G401 (cell line): ENCODE measurements around the gene COL20A1. TPM values are rescaled to one million over a fixed set of nuclear protein-coding genes. Genes with fewer than 3 reads are reported as not detected.
A peak's percentile ranks its signal among the peaks of the same experiment; 100 is the strongest.
"Not testable (repeated sequence)": the region's sequence is repeated elsewhere in the genome, so short reads cannot be mapped to it uniquely, and the experiment has no call there.

Experiments
- DNase-seq: peaks from one replicate; pipeline ENCODE4 v3.0.0-alpha.2; 2015; ENCODE audit warnings: low spot score
- in situ Hi-C: cut with HindIII; loops from 2 replicates; pipeline ENCODE4 v1.10.0; 2016; ENCODE audit warnings: low sequenced_read_pairs, mixed read lengths
- total RNA-seq: library from RNA; depleted of rRNA; stranded (reverse); fragments of >200 nt; shearing (Covaris generic); gene quantifications from 2 replicates; pipeline ENCODE4 v1.2.3, GENCODE V29; 2014

The COL20A1 gene
- total RNA-seq, 1 experiment from 2014 or later: not detected

DNA sequence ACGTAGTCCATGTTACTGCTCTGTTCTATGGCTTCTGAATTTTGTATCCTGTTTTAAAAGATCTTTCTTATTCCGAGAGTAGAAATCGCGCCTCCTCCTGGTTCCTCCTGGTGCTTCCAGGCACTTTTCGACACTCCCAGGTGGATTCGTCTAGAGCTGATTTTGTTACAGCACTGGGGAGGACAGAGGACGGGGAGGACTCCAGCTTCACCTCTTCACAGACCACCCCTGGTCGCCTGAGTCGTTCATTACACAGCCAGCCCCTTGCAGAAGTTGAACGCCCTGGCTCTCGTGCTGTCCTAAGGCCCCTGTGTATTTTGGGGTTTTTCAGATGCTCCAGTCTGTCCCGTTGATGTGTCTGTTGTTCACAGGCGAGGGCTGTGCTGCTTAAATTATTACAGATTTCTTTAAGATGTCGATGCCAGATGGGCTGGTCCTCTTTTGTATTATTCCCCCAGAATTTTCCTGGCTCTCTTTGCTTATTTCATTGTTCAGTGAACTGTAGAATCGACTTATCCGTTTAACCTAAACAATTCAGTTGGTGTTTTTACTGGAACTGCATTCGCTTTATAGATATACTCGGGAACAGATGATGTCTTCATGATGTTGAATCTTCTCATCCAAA, 30.5 kb downstream of the COL20A1 start:
- in situ Hi-C loops: no loop called here
- no peak for DNase-seq

GRCh38 chr20:63325021-63325471, 32.1 kb downstream of the COL20A1 start:
- in situ Hi-C loops: no loop called here
- DNase-seq: no peak

DNA sequence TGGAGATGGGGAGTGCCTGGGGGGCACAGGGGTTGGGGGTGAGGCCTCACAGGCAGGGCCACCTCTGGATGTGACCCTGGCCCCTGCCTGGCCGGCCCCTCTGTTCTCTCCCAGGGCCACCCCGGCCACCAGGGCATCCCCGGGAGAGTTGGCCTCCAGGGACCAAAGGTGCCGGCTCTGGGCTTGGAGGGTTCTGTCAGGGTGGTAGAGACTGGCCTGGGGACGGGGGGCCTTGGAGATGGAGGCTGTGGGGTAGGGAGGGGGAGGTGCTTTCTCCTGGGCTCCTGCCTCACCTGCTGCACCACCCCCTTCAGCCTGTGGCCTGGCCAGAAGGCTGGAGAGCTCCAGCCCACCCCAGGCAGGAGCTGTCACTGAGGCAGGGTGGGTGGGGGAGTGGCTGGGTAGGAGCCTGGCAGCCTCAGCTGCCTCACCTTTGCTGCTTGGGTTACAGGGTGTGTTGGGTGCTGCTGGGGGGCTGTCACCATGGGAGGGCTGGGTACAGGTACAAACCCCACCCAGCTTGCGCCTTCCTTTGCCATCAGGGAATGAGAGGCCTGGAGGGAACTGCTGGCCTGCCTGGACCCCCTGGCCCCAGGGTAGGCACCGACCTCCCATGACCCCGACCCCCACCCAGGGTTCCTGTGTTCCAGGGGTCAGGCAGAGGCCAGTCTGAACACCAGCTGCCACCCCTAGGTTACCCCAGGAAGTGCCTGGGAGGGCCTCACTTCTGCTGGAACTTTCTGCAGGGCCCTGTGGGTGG, 32.7 kb downstream of the COL20A1 start:
- no peak for DNase-seq
- in situ Hi-C loops: no loop called here

GRCh38 chr20:63326314-63327230, 33.6 kb downstream of the COL20A1 start:
- in situ Hi-C loops: no loop called here
- no peak for DNase-seq

DNA sequence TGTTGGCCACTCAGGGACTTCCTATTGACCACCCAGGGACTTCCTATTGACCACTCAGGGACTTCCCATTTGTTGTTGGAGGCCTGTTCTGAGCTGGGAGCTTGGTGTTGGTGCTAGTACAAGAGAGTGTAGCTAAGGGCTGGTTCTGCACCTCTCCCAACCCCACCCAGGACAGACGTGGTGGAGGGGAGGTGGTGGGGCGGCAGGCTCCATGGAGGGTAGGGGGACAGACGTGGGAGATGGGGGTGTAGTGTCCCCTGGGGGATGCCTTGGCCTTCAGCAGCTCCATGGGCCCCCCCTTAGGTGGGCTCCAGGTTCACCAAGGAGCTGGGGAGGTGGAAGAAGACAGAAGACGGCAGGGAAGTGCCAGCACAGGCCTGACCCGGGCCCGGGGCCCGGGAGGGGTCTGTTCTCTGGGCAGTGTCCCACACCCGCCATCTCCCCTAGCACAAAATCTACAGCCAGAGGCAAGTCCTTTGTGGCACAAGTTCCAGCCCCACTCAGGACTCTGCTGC, 34.3 kb downstream of the COL20A1 start:
- in situ Hi-C loops: no loop called here
- no peak for DNase-seq

DNA sequence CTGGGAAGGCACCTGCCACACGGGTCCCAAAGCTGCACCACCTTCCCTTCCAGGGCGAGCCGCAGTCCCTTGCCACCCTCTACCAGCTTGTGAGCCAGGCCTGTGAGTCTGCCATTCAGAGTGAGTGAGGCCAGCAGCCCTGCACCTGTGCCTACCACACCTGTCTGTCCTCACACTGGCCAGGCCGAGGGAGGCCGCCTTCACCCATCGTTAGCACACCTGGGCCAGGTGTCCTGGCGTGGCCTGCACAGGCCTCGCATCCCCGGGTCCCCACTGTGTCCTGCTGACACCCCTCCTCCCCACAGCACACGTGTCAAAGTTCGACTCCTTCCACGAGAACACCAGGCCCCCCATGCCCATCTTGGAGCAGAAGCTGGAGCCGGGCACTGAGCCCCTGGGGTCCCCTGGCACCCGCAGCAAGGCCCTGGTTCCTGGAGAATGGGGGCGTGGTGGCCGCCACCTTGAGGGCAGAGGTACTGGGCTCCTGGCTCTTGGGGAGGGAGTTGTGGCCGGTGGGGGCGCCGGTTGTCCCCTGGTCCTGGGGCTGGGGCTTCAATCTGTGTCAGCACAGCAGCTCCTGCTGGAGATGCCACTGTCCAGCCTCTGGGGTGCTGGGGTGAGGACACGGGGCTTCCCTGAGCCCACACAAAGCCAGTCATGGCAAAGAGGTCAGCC, 35.2 kb downstream of the COL20A1 start:
- DNase-seq: no peak
- in situ Hi-C loops: no loop called here

GRCh38 chr20:63328718-63329275, 35.8 kb downstream of the COL20A1 start:
- DNase-seq: no peak
- in situ Hi-C loops: no loop called here

- in situ Hi-C loops: no loop called here
- no peak for DNase-seq
These were observed 36.5 kb downstream of the COL20A1 start for GRCh38 chr20:63329331-63330083.

DNA sequence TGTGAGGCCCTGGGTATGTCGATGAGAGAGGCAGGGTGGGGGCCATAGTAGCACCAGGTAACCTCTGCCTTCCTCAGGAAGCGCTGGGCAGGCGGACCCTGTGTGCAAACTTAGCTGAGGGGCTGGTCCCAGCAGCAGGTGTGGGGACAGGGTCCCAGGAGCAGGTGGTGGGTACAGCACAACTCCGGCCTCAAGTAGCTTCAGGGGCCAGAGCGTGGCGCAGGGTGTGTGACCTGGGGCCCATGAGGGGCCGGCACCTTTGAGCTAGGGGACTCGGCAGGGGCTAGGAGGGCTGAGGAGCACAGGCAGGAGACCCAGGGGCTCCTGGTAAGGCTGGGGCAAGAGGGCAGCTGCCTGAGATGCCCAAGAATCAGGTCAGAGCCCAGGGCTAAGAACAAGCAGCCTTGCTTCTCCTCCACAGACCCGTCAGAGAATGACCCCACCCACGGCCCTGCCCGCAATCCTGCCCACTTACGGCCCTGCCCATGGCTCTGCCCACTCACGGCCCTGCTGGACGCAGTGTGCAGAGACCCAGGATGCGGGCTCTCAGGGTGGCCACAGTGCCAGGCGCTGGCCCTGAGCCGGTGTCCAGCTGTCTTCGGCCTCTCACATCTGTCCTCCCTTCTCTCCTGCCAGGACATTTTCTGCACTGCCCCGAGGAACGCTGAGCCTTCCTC, 37.2 kb downstream of the COL20A1 start:
- DNase-seq: no peak
- in situ Hi-C loops: no loop called here

DNA sequence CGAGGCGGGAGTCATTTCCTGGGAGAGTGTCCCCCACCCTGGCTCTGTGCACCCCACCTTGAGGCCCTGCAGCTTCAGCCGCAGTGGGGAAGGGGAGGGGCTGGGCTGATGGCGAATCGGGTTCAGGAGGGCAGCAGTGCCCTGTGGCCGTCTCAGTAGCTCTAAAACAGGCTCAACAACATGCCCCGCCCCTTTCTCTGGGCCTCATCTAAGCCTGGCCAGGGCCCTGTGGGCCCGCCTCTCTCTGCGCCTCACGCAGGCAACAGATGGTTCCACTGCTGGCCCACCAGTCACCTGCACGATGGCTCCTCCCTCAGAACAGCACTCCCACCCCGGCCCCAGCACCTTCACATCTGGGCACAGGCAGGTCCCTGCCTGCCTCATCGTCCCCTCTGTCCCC, 38.0 kb downstream of the COL20A1 start:
- no peak for DNase-seq
- in situ Hi-C loops: no loop called here

- in situ Hi-C loops: no loop called here
- no peak for DNase-seq
These were observed 38.9 kb downstream of the COL20A1 start for GRCh38 chr20:63331741-63332400.

GRCh38 chr20:63332488-63333240, 39.7 kb downstream of the COL20A1 start:
- in situ Hi-C loops: no loop called here

DNA sequence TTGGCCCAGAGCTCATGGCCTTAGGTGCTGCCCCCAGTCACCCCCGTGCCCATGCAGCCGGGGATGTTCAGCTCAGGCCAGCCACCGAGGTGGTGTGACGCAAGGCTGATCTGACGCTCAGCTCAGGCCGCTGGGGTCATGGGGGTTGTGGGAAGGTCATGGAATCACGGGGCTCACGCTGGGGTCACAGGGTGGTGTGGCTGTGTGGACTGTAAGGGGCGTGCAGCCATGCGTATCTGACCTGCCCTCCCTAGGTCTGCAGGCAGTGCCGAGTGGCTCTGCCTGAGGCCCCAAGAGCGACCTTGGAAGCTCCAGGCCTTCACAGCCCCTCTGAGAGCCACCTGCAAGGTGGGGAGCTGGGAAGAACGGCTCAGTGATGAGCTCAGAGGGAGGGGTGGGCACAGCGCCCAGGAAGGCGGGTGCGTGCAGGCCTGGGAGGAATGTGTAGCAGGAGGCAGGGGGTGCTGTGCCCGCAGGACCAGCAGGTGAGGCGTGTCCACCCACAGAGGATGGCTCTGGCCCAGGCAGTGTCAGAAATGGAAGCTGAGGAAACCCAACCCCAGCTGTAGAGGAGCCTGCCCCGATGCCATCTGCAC, 40.4 kb downstream of the COL20A1 start:
- DNase-seq: peak; percentile 63
- in situ Hi-C loops: no loop called here

More at GRCh38 chr20:63332488-63333240, 39.7 kb downstream of the COL20A1 start:
- no peak for DNase-seq

DNA sequence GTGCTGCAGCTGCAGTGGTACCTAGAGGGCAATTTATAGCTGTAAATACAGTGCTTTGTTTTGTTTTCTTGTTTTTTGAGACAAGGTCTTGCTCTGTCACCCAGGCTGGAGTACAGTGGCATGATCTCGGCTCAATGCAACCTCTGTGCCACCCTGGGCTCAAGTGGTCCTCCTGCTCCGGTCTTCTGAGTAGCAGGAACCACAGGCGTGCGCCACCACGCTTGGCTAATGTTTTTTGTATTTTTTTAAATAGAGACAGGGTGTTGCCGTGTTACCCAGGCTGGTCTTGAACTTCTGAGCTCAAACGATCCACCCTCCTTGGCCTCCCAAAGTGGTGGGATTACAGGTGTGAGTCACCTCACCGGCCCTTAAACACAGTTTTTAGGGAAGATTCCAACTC, 41.4 kb downstream of the COL20A1 start:
- in situ Hi-C loops: no loop called here
- DNase-seq: no peak

DNA sequence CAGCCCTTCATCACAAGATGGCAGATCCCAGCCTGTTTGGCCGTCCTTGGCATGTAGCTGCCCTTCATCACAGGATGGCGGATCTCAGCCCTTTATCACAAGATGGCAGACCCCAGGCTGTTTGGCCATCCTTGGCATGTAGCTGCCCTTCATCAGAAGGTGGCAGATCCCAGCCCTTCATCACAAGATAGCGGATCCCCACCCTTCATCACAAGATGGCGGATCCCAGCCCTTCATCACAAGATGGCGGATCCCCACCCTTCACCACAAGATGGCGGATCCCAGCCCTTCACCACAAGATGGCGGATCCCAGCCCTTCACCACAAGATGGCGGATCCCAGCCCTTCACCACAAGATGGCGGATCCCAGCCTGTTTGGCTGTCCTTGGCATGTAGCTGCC, 42.1 kb downstream of the COL20A1 start:
- DNase-seq, in situ Hi-C loops: not testable (repeated sequence)

DNA sequence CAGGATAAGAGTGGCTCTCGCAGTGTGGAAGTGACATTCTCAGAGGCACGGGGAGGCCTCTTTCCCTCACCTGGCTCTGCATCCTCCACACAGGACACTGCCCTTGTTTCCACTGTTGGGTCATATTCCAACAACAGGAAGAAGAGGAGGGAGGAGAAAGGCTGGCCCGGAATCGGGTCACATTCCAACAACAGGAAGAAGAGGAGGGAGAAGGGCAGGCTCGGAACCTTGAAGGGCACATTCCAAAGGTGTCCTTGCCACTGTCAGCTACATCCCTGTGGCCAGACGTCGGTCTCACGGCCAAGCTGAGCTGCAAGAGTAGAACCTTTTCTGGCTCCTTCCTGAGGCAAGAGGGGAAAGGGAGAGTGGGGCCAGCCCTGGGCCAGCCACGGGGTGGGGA, 42.7 kb downstream of the COL20A1 start:
- no peak for DNase-seq
- in situ Hi-C loops: no loop called here
